Fibroblast of lung (primary cell): ENCODE data around the gene FRMD7.

Experiments
- CTCF ChIP-seq, 2 donors: IDR thresholded peaks in 1 of 2; conservative IDR thresholded peaks in 1 of 2; 1 replicate in 1 of 2; 2 replicates in 1 of 2; pipeline ENCODE4 v1.5.1; 2011 to 2012; ENCODE audit warnings: low read length in 2 of 2, control low read depth in 1 of 2, inconsistent platforms in 1 of 2, low read depth in 1 of 2, mild to moderate bottlenecking in 1 of 2
- EZH2 ChIP-seq: IDR thresholded peaks from 2 replicates; pipeline ENCODE4 v1.5.1; 2012; ENCODE audit warnings: low read length, control low read depth, mild to moderate bottlenecking; ENCODE audit errors: missing control alignments

GRCh38 chrX:132044953-132045352 lies 82.9 kb downstream of the FRMD7 start:
- TF ChIP-seq CTCF (conservative IDR thresholded peaks at IDR 0.05 in 1 of 2, IDR thresholded peaks at IDR 0.05 in 1 of 2; ENCODE audit: low read depth in 1 of 2, low read length in 2 of 2) (no peak), EZH2 (no peak)
